Endometrial microvascular endothelial cells (primary cell): ENCODE data around the gene SMARCB1. TPM values are rescaled to one million over a fixed set of nuclear protein-coding genes. Genes with fewer than 3 reads are reported as not detected.

Source experiments
- in situ Hi-C: cut with HindIII; loops from 2 replicates; pipeline ENCODE4 v1.10.0; 2017; ENCODE audit warnings: low sequenced_read_pairs, low pct_unique_long_range_greater_than_20kb; ENCODE audit errors: inconsistent ontology term
- total RNA-seq: library from RNA; depleted of rRNA; stranded (reverse); fragments of >200 nt; gene quantifications from one replicate; pipeline ENCODE4 v1.2.3, GENCODE V29; 2015; ENCODE audit errors: inconsistent ontology term

Gene SMARCB1
- total RNA-seq, 1 donor from 2014 or later, result 141 TPM

DNA sequence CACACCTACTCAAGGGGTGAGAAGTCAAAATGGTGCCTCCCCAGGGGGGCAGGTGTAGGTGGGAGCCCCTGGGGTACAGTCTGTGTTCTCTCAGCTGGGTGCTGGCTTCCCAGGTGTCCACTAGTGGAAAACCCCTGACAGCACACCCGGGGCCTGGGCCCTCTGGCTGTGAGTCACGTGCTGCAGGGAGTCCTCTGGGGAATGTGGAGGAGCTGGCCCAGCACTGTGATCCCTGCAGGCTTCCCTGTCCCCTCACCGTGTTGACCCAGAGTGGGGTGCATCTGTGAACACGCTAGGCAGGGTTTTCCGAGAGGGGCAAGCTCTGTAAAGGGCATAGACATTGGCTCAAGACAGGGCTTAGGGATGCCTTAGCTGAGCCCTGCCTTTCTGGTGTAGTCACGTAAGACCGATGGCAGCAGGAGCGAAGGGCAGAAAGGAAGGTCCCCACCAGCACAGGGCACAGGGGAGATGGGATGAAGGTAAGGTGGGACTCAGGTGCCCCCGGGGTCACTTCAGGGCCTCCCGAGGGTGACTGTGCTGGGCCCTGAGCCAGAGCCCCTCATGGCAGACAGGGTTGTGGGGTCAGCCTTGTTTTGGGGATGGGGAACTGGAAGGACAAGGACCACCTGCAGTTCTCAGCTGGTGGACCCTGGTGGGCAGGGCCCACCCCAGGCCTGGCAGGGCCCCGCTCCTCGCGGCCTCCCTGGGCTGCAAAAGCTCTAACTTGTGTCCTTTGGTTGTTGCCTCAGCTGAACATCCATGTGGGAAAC, 37.9 kb downstream of the SMARCB1 start:
- in situ Hi-C loops, result no loop called here

DNA sequence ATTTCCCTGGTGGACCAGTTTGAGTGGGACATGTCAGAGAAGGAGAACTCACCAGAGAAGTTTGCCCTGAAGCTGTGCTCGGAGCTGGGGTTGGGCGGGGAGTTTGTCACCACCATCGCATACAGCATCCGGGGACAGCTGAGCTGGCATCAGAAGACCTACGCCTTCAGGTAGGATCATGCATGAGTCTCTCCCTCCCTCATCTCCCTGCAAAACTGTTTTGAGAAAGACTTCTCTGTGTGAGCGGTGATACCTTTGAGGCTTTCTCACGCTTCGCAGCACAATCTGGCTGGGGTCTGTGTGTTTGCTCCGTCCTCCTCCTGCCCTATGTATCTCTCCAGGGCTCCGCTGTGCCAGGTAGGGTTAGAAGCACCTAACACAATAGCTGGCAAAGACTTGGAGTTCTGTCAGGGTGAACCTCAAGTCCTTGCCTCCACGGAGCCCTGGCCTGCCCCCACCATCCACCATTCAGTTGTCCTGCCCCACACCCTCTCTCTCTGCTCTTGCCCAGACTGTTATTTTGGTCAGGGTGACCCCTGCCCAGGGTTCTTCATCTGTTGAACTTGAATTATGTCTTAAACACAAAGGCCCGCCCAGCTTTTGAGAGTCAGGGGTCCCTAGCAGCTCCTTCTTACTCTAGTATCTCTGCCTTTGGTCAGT, 38.6 kb downstream of the SMARCB1 start:
- in situ Hi-C loops, result no loop called here

DNA sequence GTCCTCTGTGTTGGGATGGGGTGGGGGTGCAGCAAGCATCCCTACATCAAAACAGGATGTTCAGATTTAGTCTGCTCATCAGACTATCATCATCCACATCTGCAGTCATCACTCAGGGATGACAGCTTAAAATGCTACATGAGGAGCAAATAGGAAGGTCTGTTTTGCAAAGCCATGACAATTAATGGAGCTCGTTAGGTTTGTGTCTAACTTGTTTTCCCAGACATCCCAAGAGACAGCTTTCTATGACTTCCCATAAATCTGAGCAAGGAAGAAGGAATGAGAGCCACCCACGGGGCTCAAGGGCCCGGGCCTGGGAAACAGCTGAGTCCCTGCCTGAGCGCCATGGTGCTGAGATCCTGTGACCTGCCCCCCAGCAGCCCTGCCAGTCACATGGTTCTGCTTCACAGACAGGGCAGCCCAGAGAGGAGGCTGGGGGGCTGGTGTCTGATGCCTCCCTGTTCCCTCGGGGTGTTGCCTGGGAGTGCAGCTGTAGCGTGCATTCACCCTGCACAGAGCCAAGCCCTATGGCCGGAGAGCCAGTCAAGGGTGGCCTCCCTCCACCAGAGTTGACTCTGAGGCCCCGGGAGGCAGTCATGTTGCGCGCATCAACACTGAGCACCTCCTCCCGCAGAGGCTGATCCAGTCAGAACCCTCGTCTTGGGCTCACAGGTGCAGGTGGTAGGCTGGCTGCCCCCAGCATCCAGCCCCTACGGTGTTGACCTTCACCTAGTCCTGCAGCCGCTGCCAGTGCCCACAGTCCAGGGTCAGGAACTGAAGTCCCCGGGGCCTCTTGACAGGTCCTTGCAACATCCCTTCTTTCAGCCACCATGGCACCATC, 40.0 kb downstream of the SMARCB1 start:
- in situ Hi-C loops, result no loop called here

DNA sequence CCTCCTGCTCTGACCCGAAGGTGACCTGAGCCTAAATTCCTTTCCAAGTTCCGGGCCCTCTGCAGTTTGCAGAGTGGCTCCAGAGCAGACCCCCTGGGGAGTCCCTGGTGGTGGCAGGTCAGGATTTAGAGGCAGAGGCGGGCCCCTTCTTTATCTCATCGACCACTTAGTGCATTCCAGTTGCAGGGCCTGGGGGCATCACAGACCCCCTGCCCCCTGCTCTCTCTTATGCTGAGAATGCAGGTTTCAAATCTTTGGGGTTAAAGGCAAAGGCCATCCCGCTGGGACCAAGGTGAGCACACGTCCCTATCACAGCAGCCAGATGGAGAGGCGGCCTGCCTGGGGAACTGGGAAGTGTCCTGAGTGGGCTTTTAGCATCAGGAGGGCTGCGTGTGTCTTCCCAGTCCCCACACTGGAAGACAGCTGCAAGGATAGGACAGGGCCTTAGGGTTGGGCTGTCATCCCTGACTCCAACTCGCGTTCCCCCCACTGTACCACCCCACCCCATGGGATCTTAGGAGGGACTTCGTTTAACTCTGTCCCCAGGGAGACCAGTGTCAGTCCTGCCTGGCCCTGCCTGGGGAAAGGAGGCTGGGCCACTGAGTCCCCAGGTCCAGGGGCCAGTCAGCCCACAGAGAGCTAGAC, 40.7 kb downstream of the SMARCB1 start:
- in situ Hi-C loops, result no loop called here

DNA sequence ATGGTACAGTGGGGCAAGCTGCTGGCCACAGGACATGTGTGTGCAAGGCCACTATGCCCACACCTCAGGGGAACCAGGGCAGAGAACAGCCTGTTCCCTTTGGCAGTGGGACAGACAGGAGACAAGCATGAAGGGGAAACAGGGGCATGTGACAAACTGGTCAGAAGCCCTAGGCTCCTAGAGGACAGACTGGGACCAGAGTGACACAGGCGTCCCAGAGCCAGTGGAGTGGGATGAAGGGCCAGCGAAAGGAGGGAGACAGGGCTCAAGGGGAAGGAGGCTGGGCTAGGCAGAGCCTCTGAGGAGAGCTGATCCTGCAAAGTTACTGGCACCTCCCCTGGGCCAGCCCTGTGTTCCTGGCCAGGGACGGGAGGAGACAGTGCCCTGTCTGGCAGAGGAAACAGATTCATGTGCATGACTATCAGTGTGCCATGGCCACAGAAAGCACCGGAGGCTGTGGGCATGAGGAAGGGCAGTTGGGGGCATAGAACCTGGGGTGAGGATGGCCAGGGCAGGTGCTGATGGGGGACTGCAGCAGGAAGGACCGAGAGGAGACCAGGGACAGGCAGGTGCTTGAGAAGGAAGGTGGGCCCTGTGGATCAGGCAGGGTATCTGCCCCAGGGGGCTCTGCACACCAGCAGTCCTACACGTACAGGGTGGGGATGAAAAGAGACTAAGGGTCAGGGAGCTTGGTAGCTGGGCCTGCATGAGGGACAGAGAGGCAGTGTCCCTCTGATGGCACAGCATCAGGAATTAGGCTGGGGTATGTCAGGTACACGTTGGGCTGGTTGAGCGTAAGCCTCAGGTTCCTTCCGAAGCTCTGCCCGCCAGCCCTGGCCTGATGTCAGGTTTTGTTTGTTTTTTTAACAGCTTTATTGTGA, 42.3 kb downstream of the SMARCB1 start:
- in situ Hi-C loops, result no loop called here

DNA sequence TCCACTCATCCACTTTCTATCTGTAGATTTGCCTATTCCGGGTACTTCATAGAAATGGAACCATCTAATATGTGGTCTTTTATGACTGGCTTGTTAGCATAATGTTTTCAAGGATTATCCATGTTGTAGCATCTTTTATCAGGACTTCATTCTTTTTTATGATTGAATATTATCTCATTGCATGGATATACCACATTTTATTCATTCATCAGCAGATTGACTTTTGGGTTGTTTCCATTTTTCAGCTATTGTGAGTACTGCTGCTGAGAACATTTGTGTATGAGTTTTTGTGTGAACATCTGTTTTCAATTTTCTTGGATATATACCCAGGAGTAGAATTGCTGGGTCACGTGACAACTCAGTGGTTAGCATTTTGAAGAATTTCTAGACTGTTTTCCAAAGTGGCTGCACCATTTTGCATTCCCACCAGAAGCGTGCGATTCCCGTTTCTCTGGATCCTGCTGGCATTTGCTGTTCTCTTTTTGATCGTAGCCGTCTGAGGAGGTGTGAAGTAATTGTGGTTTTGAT, 43.1 kb downstream of the SMARCB1 start:
- in situ Hi-C loops, result no loop called here

DNA sequence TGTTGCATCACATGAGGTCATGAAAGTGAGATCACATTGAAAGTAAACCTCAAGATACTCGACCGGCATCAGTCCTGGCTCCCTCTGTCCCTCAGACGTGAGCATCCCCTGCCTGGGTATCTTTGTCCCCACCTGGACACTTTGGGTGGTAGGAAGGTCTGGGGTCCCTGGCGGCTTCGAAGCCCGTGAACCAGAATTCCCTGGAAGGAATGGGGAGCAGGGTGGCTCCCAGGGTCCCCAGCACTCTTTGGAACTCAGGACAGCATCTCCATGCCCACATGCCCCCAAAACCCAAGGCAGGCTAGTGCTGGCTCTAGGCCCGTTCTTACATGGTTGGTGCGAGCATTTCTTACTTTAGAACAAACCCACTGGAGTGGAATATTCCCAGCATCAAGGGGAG, 44.5 kb downstream of the SMARCB1 start:
- in situ Hi-C loops, result no loop called here

DNA sequence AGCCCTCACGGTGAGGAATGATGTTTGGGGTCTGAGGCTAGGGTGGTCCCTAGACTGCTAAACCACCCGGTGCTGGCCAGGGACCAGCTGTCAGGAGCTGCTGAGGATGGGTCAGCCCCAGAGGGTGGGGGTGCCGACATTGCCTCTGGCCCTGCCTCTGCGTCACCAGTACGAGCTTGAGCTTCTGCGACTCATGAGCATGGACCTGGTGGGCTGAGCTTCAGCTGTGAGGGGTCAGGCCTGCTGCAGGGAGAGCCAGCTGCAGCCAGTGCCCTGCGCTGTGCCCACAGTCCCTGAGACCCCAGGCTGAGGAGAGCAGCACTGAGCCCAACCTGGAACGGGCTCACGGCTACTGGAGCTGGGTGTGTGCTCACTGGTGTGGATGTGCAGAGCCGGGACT, 45.0 kb downstream of the SMARCB1 start:
- in situ Hi-C loops, result no loop called here

DNA sequence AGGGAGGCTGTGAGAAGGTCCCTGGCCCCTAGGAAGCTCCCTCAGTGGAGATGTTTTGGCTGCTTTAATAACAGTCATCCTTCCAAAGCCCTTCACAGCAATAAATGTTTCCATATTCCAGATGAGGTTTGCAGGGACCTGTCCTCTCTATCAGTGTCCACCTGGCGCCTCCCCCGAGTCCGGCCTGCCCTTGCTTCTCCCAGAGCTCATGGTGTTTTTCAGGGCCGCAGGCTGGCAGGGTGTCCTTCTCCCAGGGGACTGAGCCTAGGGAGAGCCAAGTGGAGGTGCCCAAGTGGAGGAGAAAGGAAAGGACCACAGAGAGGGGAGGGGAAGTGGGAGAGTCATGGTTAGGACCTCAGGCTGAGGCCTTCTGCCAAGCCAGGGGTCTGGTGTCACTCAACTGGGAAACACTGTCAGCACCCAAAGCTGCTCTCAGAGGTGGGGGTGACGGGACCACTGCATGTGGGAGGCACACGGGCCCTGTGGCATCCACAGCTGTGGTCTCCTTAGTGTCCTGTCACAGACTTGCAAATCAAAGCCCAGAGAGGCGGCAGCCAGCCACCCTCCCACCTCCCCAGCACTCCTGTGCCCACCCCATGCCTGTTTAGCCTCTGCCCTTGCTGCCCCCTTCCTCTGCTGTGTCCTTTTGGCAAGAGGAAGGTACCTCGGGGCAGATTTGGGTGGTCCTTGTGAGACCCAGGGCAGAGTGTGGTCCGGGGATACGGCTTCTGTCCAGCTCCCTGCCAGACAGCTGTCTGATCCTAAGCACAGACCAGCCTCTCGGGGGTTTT, 45.7 kb downstream of the SMARCB1 start:
- in situ Hi-C loops, result no loop called here

DNA sequence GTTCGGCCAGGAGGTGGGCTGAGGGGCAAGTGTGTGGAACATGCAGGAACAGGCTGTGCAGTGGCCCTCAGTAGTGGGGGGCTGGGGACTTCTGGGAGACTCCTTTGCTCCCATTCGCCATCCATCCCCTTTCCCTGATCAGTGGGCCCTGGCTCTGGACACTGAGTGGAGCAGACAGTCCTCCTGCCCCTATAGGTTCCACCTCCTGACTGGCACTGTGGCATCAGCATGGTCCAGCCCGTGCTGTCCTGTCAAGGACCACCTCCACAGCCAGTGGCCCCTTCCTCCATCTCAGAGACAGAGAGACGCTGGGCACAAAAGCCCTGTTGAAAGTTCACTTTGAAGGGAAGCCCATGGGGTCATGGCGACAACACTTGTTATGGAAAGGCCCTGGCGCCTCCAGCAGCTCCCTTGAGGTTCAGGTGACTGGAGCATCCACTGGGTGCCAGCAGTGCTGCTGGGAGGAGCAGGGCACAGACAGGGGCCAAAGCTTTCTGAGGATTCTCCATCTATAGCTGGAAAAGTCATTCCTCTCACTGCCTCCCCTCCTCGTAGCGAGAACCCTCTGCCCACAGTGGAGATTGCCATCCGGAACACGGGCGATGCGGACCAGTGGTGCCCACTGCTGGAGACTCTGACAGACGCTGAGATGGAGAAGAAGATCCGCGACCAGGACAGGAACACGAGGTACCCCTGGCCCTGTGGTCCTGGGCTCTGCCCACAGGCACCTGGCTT, 46.4 kb downstream of the SMARCB1 start:
- in situ Hi-C loops, result no loop called here

DNA sequence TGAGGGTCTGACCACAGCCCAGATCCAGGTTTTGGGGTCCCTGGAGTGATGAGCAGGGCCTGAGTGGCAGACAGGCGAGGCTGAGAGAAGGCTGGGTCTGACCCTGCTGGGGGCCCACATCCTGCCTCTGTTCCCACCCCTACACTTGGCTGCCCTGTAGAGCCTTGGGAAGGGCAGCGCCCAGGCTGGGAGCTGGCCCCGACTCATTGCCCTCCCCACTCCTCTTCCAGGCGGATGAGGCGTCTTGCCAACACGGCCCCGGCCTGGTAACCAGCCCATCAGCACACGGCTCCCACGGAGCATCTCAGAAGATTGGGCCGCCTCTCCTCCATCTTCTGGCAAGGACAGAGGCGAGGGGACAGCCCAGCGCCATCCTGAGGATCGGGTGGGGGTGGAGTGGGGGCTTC, 47.1 kb downstream of the SMARCB1 start:
- in situ Hi-C loops, result no loop called here

DNA sequence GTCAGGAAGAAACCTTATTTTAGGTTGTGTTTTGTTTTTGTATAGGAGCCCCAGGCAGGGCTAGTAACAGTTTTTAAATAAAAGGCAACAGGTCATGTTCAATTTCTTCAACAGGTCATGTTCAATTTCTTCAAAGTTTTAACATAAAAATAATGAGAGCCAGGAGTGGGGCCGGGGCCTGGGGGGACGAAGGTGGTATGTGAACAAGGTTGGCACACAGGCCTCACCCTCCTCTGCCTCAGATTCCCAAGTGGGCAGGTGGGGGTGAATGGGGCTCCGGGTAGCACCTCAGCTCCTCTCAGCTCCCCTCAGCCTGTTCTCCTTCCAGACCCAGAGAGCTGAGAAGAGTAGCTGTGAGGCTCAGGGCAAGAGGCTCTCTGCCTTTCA, 47.6 kb downstream of the SMARCB1 start:
- in situ Hi-C loops, result no loop called here

DNA sequence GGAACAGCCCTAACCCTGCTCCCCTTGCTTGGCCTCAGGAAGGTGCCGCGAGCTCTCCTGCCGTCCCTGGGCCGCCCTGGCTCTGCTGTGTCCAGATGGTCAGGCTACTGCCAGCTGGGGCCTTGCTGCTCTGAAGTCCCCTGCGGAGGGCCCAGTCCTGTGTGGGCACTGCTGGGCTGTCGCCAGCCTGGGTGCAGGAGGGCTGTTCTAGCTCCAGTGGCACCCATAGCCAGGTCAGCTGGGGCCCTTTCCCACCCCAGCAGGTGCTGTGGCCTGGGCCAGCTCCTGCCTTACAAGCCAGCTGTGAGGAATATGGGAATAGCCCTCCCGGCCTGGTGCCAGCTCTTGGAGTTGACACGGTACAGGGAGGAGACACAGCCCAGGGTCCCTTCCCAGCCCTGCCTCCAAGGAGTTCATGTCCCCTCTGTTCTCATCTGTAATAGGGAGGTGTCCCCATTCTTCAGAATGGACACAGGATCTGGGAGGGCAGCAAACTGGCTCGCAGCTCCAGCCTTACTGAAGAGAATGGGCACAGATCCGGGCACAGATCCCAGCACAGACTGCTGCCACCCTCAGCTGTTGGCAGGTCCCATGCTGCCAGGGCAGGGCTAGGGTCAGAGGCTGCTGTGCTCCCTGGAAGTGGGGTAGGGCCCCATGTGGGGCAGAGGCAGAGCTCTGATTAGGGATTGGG, 48.2 kb downstream of the SMARCB1 start:
- in situ Hi-C loops, result no loop called here

DNA sequence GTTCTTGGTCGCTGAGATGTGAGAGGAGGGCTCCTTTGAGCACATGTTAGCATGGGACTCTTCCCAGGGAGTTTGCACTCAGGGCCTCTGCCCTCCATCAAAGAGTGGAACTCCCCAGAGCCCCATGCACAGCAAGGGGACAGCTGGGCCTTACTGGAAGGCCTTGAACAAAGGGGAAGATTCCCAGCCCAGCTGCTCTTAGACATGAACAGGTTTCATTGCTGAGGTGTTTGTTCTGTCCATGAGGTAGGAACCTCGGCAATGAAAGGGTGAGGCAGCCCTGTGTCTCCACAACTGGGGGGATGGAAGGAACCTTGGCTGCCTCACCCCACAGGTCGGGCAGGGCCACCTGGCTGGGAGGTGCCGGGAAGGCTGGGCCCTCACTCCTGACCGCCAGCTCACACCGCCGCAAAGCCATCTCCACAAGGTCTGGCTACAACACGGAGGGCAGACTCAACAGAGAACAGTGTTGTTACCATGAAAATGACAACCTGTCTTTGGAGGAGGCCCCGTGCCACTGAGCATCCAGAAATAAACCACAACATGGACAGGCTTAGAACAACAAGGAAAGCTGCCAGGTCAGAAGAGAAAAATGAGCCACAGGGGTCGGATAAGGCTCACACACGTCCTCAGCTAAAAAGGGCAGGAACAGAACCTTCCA, 48.8 kb downstream of the SMARCB1 start:
- in situ Hi-C loops, result no loop called here

DNA sequence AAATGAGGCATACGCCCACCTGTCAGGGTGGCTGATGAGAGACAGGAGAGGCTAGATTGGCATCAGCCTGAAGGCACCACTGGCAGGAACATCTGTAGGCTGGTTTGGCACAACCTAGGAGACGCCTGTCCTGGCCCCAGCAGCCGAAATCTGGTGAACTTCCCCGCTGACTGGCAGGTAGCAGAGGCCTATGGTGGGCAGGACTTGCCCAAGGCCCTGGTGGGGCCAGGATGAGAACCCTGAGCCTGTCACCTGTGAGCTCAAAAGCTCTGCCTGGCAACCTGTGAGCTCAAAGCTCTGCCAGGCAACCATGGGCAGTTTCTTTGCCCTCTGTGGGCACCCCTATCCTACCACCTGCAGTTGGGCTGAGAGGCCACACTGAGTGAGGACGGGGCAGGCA, 49.5 kb downstream of the SMARCB1 start:
- in situ Hi-C loops, result no loop called here
